C1 segment of cervical spinal cord (tissue), 14 donors: ENCODE results near the gene ENTPD6.
A peak's percentile ranks its signal among the peaks of the same experiment; 100 is the strongest.

Experiments used
- DNase-seq, 14 donors: peaks; one replicate each; lab custom pipeline; 2025; lab: John Stamatoyannopoulos, UW

ENTPD6 gene

GRCh38 chr20:25187635-25188034 is 7.9 kb upstream of the ENTPD6 start:
- no peak for DNase-seq

DNA sequence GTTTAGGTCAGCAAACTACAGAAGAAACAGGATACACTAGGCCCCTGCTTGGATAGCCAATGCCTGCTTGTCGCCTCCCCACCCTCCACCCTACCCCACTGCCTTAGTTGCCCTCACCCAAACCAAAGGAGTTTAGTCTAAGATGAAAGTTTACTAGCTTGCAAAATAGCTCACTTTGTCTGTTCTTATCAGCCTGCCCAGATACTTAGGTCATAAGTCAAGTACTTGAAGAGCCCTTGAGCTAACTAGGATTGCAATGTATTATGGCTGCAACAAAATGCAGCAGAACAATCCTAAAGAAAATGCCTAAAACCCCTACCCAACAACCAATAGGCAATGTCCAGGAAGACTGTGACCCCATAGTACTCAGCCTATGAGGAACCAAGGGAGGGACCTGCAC is 7.3 kb upstream of the ENTPD6 start:
- no peak for DNase-seq

GRCh38 chr20:25191051-25191450 is 4.5 kb upstream of the ENTPD6 start:
- no peak for DNase-seq

DNA sequence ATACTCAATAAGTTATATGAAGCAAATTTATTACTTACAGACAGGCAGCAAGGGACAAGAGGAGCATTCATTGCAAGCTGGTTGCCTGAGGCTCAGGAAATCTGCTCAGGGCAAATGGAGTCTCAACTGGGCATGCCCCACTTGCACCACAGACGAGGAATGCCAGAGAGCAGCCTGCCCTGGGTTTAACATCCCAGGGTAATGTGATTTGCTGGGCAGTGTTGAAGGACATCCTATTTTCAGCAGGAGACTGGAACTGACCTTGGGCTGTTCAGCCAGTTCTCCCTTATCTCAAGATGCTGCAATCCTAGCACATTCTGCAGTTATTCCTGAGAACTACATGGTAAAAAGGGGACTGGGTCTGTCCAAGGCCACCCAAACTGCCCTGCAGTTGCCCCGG is 3.8 kb upstream of the ENTPD6 start:
- no peak for DNase-seq

DNA sequence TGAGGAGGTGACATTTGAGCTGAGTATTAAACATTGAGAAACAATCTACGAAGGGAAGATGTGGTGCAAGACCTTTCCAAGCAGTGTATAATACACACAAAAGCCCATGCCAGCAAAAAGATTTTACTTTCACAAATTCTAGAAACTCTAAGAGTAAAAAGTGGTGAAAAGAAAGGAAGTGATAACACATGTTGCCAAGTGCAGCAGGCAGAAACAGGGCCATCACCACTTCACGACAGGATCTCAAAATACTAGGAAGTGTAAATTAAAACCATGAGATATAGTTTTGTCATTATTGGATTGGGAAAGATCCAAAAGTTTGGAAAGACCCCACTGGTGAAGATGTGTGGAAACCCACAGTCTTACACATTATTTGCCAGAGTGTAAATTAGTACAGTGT is 1.7 kb upstream of the ENTPD6 start:
- DNase-seq = no peak

DNA sequence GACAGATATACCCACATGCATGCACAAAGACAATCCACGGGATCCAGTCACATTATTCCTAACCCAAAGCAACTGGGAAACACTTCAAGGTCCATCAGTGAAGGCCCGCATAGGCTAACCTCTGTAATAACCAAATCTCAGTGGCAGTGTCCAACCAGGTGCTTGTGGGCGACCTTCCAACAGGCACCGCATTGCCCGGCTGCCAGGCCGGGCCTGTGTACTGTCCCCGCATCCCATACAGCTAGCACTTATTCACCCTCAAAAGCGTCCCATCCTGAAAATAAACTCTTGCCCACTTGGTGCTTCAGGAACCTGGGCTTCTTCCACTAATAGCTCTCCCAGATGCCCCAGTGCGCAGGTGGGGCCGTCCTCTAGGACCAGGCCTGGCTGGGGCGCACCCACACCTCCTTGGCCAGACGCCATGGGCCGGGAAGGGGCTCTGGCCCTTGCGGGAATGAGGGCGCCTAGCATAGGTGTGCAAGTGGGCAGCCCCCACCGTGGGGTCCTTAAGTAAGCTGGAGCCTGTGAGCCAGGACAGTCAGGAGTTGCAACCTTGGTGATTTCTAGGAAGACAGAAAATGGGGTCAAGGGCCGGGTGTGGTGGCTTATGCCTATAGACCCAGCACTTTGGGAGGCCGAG is 1.1 kb upstream of the ENTPD6 start:
- DNase-seq = no peak

- peak in 3 of 14 donors; percentile 10 to 66 (median 49) for DNase-seq
Observed at GRCh38 chr20:25195962-25196785, 662 bp downstream of the ENTPD6 start.

DNA sequence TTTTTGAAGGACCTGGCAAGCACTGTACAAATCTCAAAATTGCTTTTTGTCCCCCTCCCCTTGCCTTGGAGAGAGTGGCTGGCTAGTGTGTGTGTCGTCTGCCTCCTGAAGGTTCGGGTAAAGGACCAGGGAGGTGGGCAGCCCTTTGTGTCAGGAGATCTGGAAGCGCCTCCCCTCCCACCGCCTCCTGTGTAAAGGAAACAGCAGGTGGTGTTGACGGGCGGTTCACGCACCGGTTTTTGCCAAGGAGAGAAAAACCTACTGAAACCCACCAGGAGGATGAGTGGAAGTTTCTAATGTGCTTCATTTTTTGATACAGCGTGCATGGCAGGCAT is 1.2 kb downstream of the ENTPD6 start:
- no peak for DNase-seq

GRCh38 chr20:25197183-25197869 is 1.8 kb downstream of the ENTPD6 start:
- DNase-seq = no peak

DNA sequence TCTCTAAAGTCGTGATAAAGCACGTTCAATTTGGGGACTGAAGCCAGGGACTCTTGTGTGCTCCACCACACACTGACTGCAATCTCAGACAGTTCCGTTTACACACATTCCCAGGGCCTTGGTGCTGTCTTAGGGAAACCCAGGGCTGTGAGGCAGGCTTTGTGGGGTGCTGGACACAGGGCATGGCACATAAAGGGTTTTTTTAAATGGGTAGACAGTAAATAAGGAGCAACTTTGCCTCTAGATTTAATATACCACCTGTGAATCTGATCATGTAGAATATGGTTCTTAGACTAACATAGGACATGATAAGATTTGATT is 2.3 kb downstream of the ENTPD6 start:
- no peak for DNase-seq

GRCh38 chr20:25198663-25199383 is 3.3 kb downstream of the ENTPD6 start:
- no peak for DNase-seq

DNA sequence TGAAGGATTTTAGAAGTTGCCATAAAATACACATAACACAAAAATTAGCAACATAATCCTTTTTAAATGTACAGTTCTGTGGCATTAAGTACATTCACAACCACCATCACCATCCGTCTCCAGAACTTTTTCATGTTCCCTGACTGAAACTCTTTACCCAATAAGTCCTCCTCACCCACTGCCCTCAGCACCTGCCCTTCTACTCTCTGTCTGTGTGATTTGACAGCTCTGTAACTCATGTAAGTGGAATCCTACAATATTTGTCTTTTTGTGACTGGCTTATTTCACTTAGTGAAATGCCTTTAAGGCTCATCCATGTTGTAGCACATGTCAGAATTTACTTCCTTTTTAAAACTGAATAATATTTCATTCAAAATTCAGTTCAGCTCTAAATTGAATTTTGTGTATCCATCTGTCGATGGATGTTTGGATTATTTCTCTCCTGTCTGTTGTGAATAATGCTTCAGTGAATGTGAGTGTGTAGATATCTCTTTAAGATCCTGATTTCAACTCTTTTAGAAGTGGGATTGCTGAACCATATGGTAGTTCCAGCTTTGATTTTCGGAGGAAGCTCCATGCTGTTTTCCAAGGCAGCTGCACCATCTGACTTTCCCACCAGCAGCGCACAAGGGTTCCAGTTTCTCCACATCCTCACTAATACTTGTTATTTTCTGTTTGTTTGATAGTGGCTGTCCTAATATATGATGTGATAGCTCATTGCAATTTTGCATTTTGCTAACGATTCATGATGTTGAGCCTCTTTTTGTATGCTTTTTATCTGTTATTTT is 4.2 kb downstream of the ENTPD6 start:
- DNase-seq = peak in 1 of 14 donors; percentile 33

- no peak for DNase-seq
Observed at GRCh38 chr20:25203089-25203488, 7.6 kb downstream of the ENTPD6 start.

- no peak for DNase-seq
Observed at GRCh38 chr20:25203871-25204320, 8.4 kb downstream of the ENTPD6 start.

DNA sequence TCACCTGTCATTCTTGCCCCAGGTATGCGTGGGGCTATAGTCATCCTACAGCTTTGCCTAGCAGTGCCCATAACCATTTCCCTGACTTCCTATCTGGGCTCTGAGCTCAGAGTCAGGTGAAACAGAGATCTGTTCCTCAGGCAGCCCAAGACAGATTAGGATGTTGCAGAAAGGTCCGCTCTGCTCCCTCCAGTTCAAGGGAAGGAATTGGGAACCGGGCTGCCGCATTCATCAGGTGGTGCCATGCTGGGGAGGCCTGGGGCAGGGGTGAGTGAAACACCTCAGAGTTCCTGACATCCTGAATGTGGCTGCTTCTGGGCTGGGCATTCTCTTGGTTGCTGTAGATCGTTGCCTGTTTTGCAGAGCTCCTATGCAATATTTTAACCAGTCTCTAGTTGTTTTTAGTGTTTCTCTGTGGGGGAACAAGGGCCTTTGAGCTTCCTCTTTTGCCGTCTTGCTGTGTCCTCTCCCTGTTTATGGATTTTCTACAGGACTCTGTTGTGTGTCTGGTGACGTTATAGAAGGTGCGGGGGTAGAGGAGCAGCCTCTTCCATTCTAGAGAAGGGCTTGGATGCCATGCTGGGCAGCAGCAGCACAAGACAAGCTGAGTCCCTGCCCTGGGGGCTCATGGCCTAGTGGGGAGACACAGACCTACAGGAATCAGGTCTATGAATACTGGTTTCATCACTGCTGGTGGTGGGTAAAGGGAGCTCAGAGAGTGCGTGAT is 9.2 kb downstream of the ENTPD6 start:
- DNase-seq = no peak

DNA sequence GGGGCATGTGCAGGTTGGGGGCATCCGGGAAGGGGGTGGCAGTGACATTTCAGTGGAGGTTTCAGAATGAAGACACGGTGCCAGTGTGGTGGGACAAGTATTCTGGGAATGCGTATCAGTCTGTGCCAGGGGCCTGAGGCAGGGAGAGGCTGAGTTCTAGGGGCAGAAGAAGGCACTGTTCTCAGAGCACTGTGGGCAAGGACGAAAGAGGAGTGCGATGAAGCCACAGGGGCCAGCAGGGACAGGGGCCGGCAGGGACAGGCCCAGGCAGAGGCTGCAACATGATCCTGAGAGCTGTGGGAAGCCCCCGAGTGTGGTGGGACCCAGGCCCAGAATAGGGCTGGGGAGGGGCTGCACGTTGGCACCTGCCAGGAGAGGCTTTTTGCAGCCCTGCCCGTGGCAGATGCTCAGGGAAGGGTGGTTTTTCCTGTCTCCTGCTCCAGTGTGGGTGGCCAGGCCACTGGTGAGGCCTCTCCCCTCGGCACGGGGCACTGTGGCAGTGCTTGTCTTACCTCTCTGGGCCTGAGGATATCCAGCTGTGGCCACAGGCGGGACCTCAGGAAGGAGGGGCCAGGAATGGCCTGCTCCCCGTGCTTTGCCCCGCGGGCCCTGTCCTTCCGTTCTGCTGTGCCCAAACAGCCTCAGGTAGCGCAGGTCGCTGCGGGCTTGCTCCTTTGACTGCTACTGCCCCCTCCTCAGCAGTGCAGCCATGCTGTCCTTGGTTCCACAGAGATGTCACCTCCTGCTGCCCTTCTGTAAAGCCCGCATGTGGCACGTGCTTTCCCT is 10.0 kb downstream of the ENTPD6 start:
- no peak for DNase-seq

- no peak for DNase-seq
Observed at GRCh38 chr20:25206063-25206403, 10.5 kb downstream of the ENTPD6 start.

- DNase-seq = no peak
Observed at GRCh38 chr20:25206548-25206947, 11.0 kb downstream of the ENTPD6 start.

DNA sequence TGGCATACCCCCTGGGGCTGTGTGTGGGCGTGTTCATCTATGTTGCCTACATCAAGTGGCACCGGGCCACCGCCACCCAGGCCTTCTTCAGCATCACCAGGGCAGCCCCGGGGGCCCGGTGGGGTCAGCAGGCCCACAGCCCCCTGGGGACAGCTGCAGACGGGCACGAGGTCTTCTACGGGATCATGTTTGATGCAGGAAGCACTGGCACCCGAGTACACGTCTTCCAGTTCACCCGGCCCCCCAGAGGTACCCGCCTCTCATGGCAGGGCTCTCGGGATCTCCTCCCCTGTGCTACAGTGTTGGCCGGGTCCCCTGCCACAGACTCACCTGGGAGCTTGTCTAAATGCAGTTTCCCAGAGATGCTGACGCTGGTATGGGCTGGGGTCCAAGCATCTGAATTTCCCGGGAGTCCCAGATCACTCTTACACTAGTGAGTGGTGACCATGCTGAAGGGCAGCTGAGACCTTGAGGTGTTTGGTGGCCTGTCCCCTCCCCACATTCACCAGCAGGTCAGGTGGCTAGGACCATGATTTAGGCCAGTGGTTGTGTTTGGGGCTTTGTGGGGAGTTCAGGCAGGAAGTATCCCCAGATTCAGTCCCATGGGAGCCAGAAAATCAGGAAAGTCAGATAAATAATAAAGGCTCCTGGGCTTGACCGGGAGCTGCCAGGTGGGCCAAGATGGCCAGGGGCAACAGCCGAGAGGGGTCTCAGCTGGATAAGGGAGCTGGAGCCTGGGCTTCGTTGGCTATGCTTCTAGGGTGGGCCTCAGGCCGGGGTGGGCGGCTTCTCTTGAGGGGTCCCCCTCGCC is 11.8 kb downstream of the ENTPD6 start:
- no peak for DNase-seq
